Prostate gland (tissue), 2 donors: Measurements from ENCODE around the gene TMEM132D. TPM values are rescaled to one million over a fixed set of nuclear protein-coding genes. Genes with fewer than 3 reads are reported as not detected.

ENCODE experiments used
- DNase-seq: peaks from one replicate; pipeline ENCODE4 v3.0.0-alpha.2; 2019; ENCODE audit warnings: low spot score
- H3K27ac ChIP-seq, 2 donors: fragments of 200-600 bp; sonication (generic); 2 replicates each; pipeline ENCODE4 v1.5.1; 2017 to 2019
- H3K27me3 ChIP-seq: fragments of 200-600 bp; sonication (generic); replicated peaks from 2 replicates; pipeline ENCODE4 v1.5.1; 2019; ENCODE audit not compliant: insufficient read depth
- H3K36me3 ChIP-seq, 2 donors: fragments of 200-600 bp; sonication (generic); 1 replicate in 1 of 2; 2 replicates in 1 of 2; pipeline versions ENCODE4 v1.5.1 to v1.8.1; 2017 to 2019
- H3K4me1 ChIP-seq: fragments of 200-600 bp; sonication (generic); replicated peaks from 2 replicates; pipeline ENCODE4 v1.5.1; 2019
- H3K4me3 ChIP-seq, 2 donors: fragments of 200-600 bp; sonication (generic); 2 replicates each; pipeline ENCODE4 v1.5.1; 2017 to 2019
- H3K9me3 ChIP-seq: fragments of 200-600 bp; sonication (generic); 2 replicates; pipeline ENCODE4 v1.5.1; 2017
- CTCF ChIP-seq, 4 experiments: fragments of 200-600 bp in 2 of 4; fragments of 450-650 bp in 2 of 4; sonication (generic) in 2 of 4; IDR thresholded peaks; 1 replicate in 3 of 4; 2 replicates in 1 of 4; pipeline ENCODE4 v1.5.1; 2016 to 2019; ENCODE audit warnings: antibody characterized with exemption in 4 of 4, mild to moderate bottlenecking in 2 of 4, moderate library complexity in 2 of 4
- POLR2A ChIP-seq: fragments of 450-650 bp; IDR thresholded peaks from one replicate; pipeline ENCODE4 v1.6.1; 2016; ENCODE audit warnings: antibody characterized with exemption, mild to moderate bottlenecking
- POLR2AphosphoS5 ChIP-seq: sonication (generic); formaldehyde crosslinking; IDR thresholded peaks from one replicate; pipeline ENCODE4 v1.6.1; 2017; ENCODE audit warnings: antibody characterized with exemption
- WGBS: methylation state at CpG from one replicate; pipeline ENCODE4 v1.1.5; 2018; 5-methylcytosine and 5-hydroxymethylcytosine counted together
- intact Hi-C: fragments of 100-400 bp; cut with DNase I; formaldehyde crosslinking; loops from one replicate; pipeline ENCODE4 v1.14.2; 2022
- total RNA-seq, 2 donors: library from RNA; depleted of rRNA; stranded (reverse); fragments of >200 nt; gene quantifications; one replicate each; pipeline ENCODE4 v1.1.0, GENCODE V29; 2016

TMEM132D gene
- total RNA-seq, 2 donors from 2014 or later: 0.57 to 1.3 TPM

GRCh38 chr12:129811963-129812362, 91.9 kb downstream of the TMEM132D start:
- Histone ChIP-seq H3K36me3 (no peaks in the 10 kb centered on the region), H3K4me3 (no peak overlapping the region), H3K27ac (no peak overlapping the region), H3K9me3 (no peaks in the 10 kb centered on the region), H3K27me3 (no peaks in the 10 kb centered on the region), H3K4me1 (no peaks in the 10 kb centered on the region)
- TF ChIP-seq POLR2A (no peak), POLR2AphosphoS5 (no peak), CTCF (IDR thresholded peaks at IDR 0.05) (no peak)
- WGBS: 64% methylated on average over 7 of the region's 7 CpGs
- intact Hi-C loops: no loop called here
- DNase-seq: no peak

GRCh38 chr12:129807136-129807535, 96.7 kb downstream of the TMEM132D start:
- Histone ChIP-seq H3K9me3 (no peaks in the 10 kb centered on the region), H3K36me3 (no peaks in the 10 kb centered on the region), H3K4me3 (no peak overlapping the region), H3K27me3 (no peaks in the 10 kb centered on the region), H3K27ac (no peak overlapping the region), H3K4me1 (no peaks in the 10 kb centered on the region)
- WGBS: 80% methylated on average over 11 of the region's 11 CpGs
- DNase-seq: no peak
- intact Hi-C loops: no loop called here
- TF ChIP-seq POLR2A (no peak), POLR2AphosphoS5 (no peak), CTCF (IDR thresholded peaks at IDR 0.05) (no peak)

- H3K27me3 ChIP-seq: no peaks in the 10 kb centered on the region
Measured at GRCh38 chr12:129791396-129791795, 112.4 kb downstream of the TMEM132D start.

GRCh38 chr12:129790930-129791329, 112.9 kb downstream of the TMEM132D start:
- Histone ChIP-seq H3K36me3 (no peaks in the 10 kb centered on the region), H3K4me1 (no peaks in the 10 kb centered on the region), H3K4me3 (no peak overlapping the region), H3K27ac (no peak overlapping the region), H3K9me3 (no peaks in the 10 kb centered on the region), H3K27me3 (no peaks in the 10 kb centered on the region)
- TF ChIP-seq POLR2A (no peak), POLR2AphosphoS5 (no peak), CTCF (IDR thresholded peaks at IDR 0.05) (no peak)
- intact Hi-C loops: no loop called here
- no peak for DNase-seq

More at GRCh38 chr12:129791396-129791795, 112.4 kb downstream of the TMEM132D start:
- no peaks in the 10 kb centered on the region for H3K9me3 ChIP-seq
- no peaks in the 10 kb centered on the region for H3K4me1 ChIP-seq
- H3K4me3 ChIP-seq: no peak overlapping the region
- DNase-seq: no peak
- intact Hi-C loops: no loop called here
- H3K36me3 ChIP-seq: no peaks in the 10 kb centered on the region
- 91% methylated on average over 5 of the region's 5 CpGs for WGBS
- H3K27ac ChIP-seq: no peak overlapping the region
- TF ChIP-seq POLR2AphosphoS5 (no peak), POLR2A (no peak), CTCF (IDR thresholded peaks at IDR 0.05) (no peak)

GRCh38 chr12:129790331-129790730, 113.5 kb downstream of the TMEM132D start:
- 49% methylated on average over 6 of the region's 6 CpGs for WGBS
- H3K9me3 ChIP-seq: no peaks in the 10 kb centered on the region
- intact Hi-C loops: no loop called here
- H3K27me3 ChIP-seq: no peaks in the 10 kb centered on the region
- no peak overlapping the region for H3K27ac ChIP-seq
- H3K36me3 ChIP-seq: no peaks in the 10 kb centered on the region
- no peaks in the 10 kb centered on the region for H3K4me1 ChIP-seq
- H3K4me3 ChIP-seq: no peak overlapping the region
- no peak for DNase-seq
- no peak for TF ChIP-seq CTCF (IDR thresholded peaks at IDR 0.05)
- TF ChIP-seq POLR2A: no peak
- TF ChIP-seq POLR2AphosphoS5: no peak
